ENCODE results near the gene ADRB1.

DNA sequence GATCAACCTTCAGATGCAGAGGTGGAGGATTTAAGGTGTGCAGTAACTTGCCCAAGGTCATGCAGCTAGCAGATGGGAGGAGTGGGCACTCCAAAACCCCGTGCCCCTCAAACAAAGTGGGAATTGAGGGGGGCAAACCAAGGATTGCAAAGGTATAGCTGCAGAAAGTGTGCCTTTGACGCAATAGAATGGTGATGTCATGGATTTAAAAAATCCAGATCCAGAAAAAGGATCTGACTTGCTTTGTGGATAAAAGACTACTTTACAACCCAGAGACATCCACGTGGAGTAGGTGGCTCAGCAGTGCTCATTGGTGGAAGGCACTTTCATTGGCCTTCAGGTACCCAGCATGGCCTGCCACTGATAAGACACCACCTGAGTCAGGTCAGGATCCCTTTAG is 15.7 kb upstream of the ADRB1 start:
- TF ChIP-seq EZH2 (IDR thresholded peaks at IDR 0.05; ENCODE audit: low read length, unreplicated experiment) (no peak), EZH2phosphoT487 (IDR thresholded peaks at IDR 0.05; ENCODE audit: borderline replicate concordance, low read length) (no peak)
- TF ChIP-seq, protein P1, sequence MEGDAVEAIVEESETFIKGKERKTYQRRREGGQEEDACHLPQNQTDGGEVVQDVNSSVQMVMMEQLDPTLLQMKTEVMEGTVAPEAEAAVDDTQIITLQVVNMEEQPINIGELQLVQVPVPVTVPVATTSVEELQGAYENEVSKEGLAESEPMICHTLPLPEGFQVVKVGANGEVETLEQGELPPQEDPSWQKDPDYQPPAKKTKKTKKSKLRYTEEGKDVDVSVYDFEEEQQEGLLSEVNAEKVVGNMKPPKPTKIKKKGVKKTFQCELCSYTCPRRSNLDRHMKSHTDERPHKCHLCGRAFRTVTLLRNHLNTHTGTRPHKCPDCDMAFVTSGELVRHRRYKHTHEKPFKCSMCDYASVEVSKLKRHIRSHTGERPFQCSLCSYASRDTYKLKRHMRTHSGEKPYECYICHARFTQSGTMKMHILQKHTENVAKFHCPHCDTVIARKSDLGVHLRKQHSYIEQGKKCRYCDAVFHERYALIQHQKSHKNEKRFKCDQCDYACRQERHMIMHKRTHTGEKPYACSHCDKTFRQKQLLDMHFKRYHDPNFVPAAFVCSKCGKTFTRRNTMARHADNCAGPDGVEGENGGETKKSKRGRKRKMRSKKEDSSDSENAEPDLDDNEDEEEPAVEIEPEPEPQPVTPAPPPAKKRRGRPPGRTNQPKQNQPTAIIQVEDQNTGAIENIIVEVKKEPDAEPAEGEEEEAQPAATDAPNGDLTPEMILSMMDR (conservative IDR thresholded peaks at IDR 0.05; ENCODE audit: low read depth, low read length), result no peak
